Measurements from ENCODE around the gene RAB17. TPM values are rescaled to one million over a fixed set of nuclear protein-coding genes. Genes with fewer than 3 reads are reported as not detected.

The RAB17 gene
- total RNA-seq, 1 experiment from 2014 or later, result 23.6 TPM

GRCh38 chr2:237561221-237561620, 29.3 kb downstream of the RAB17 start:
- no peak overlapping the region for H3K27ac ChIP-seq (ENCODE audit: low read length)
- H3K27me3 ChIP-seq (ENCODE audit: control insufficient read depth, insufficient read depth, low read length), result no peaks in the 10 kb centered on the region
- intact Hi-C loops (cut with micrococcal nuclease; ENCODE audit: unreplicated experiment), result no loop called here
- in situ Hi-C loops (cut with HindIII; ENCODE audit: low pct_unique_long_range_greater_than_20kb, low sequenced_read_pairs), result no loop called here
- no peaks in the 10 kb centered on the region for H3K36me3 ChIP-seq (ENCODE audit: control insufficient read depth, insufficient read depth, low read length)
- DNase-seq (ENCODE audit: low read depth, low spot score), result no peak
- ChIA-PET POLR2A (no interaction called here), CTCF (no interaction called here)
- TF ChIP-seq POLR2AphosphoS5 (IDR thresholded peaks at IDR 0.05; ENCODE audit: low read depth, low read length), result no peak
- TF ChIP-seq REST (IDR thresholded peaks at IDR 0.05; ENCODE audit: insufficient read depth in 1 of 2, low read depth in 2 of 2, low read length in 1 of 2), result no peak
- no peak for TF ChIP-seq CTCF (IDR thresholded peaks at IDR 0.05)
- TF ChIP-seq SIN3A (IDR thresholded peaks at IDR 0.05; ENCODE audit: borderline replicate concordance, insufficient read depth, low read depth, low read length), result no peak
- no peak for TF ChIP-seq TCF7L2 (IDR thresholded peaks at IDR 0.05; ENCODE audit: low read depth, low read length)
- no peaks in the 10 kb centered on the region for H3K9me3 ChIP-seq (ENCODE audit: control insufficient read depth, insufficient read depth, low read depth, low read length)
- H3K4me1 ChIP-seq (ENCODE audit: control insufficient read depth, insufficient read depth, low read length), result no peaks in the 10 kb centered on the region
- H3K4me3 ChIP-seq (ENCODE audit: low read depth in 2 of 2, low read length in 2 of 2), result no peak overlapping the region
- no TSS peak for BruUV-seq (replicated peaks)
- ATAC-seq, result no peak

GRCh38 chr2:237558961-237559641, 31.4 kb downstream of the RAB17 start:
- Histone ChIP-seq H3K9me3 (ENCODE audit: control insufficient read depth, insufficient read depth, low read depth, low read length) (no peaks in the 10 kb centered on the region), H3K27ac (ENCODE audit: low read length) (no peak overlapping the region), H3K27me3 (ENCODE audit: control insufficient read depth, insufficient read depth, low read length) (no peaks in the 10 kb centered on the region), H3K36me3 (ENCODE audit: control insufficient read depth, insufficient read depth, low read length) (no peaks in the 10 kb centered on the region), H3K4me3 (ENCODE audit: low read depth in 2 of 2, low read length in 2 of 2) (no peak overlapping the region), H3K4me1 (ENCODE audit: control insufficient read depth, insufficient read depth, low read length) (no peaks in the 10 kb centered on the region)
- in situ Hi-C loops (cut with HindIII; ENCODE audit: low pct_unique_long_range_greater_than_20kb, low sequenced_read_pairs), result no loop called here
- no TSS peak for BruUV-seq (replicated peaks)
- no peak for ATAC-seq
- intact Hi-C loops (cut with micrococcal nuclease; ENCODE audit: unreplicated experiment), result no loop called here
- DNase-seq (ENCODE audit: low read depth, low spot score), result no peak
- CTCF ChIA-PET, result no interaction called here
- POLR2A ChIA-PET, result interaction anchor here (0.6 kb wide), 1 partner anchor 934 kb away, joined by 17 read pairs; no protein-coding TSS in a partner anchor
- no peak for TF ChIP-seq POLR2AphosphoS5 (IDR thresholded peaks at IDR 0.05; ENCODE audit: low read depth, low read length)
- no peak for TF ChIP-seq CTCF (IDR thresholded peaks at IDR 0.05)
- TF ChIP-seq REST (IDR thresholded peaks at IDR 0.05; ENCODE audit: insufficient read depth in 1 of 2, low read depth in 2 of 2, low read length in 1 of 2), result no peak
- no peak for TF ChIP-seq SIN3A (IDR thresholded peaks at IDR 0.05; ENCODE audit: borderline replicate concordance, insufficient read depth, low read depth, low read length)
- no peak for TF ChIP-seq TCF7L2 (IDR thresholded peaks at IDR 0.05; ENCODE audit: low read depth, low read length)
